Ishikawa (cell line): ENCODE measurements around the gene CNEP1R1.

Experiments
- CEBPB ChIP-seq: IDR thresholded peaks from 2 replicates; pipeline ENCODE4 v1.6.1; 2012
- CREB1 ChIP-seq: IDR thresholded peaks from 2 replicates; pipeline ENCODE4 v1.6.1; 2012; ENCODE audit warnings: low read depth
- EGR1 ChIP-seq: IDR thresholded peaks from 2 replicates; pipeline ENCODE4 v1.6.1; 2012
- EP300 ChIP-seq: IDR thresholded peaks from 2 replicates; pipeline ENCODE4 v1.6.1; 2012; ENCODE audit warnings: borderline replicate concordance
- FOXM1 ChIP-seq: IDR thresholded peaks from 2 replicates; pipeline ENCODE4 v1.6.1; 2012; ENCODE audit warnings: low read depth, borderline replicate concordance
- MAX ChIP-seq: IDR thresholded peaks from 2 replicates; pipeline ENCODE4 v1.6.1; 2012
- NFIC ChIP-seq: IDR thresholded peaks from 2 replicates; pipeline ENCODE4 v1.6.1; 2012
- RAD21 ChIP-seq: IDR thresholded peaks from 2 replicates; pipeline ENCODE4 v1.6.1; 2012; ENCODE audit warnings: low read depth
- REST ChIP-seq: IDR thresholded peaks from 2 replicates; pipeline ENCODE4 v1.6.1; 2012; ENCODE audit warnings: low read depth, mild to moderate bottlenecking
- TAF1 ChIP-seq: IDR thresholded peaks from 2 replicates; pipeline ENCODE4 v1.6.1; 2012; ENCODE audit warnings: low read depth, mild to moderate bottlenecking
- TCF12 ChIP-seq: IDR thresholded peaks from 2 replicates; pipeline ENCODE4 v1.6.1; 2012; ENCODE audit warnings: low read depth
- TEAD4 ChIP-seq: IDR thresholded peaks from 2 replicates; pipeline ENCODE4 v1.6.1; 2012
- USF1 ChIP-seq: IDR thresholded peaks from 2 replicates; pipeline ENCODE4 v1.6.1; 2012
- YY1 ChIP-seq: IDR thresholded peaks from 2 replicates; pipeline ENCODE4 v1.6.1; 2012; ENCODE audit warnings: low read depth
- ZBTB7A ChIP-seq: IDR thresholded peaks from 2 replicates; pipeline ENCODE4 v1.6.1; 2012; ENCODE audit warnings: low read depth

CNEP1R1 gene

GRCh38 chr16:50023641-50024040 lies 1.4 kb upstream of the CNEP1R1 start:
- TF ChIP-seq TEAD4: no peak
- no peak for TF ChIP-seq TCF12
- TF ChIP-seq USF1: no peak
- TF ChIP-seq CEBPB: no peak
- TF ChIP-seq EP300: no peak
- no peak for TF ChIP-seq CREB1

- no peak for TF ChIP-seq EP300
- TF ChIP-seq MAX: no peak
- no peak for TF ChIP-seq CREB1
- TF ChIP-seq ZBTB7A: no peak
Observed at GRCh38 chr16:50024207-50024606, 818 bp upstream of the CNEP1R1 start.

- TF ChIP-seq ZBTB7A: no peak
- TF ChIP-seq CREB1: no peak
- TF ChIP-seq RAD21: no peak
- no peak for TF ChIP-seq YY1
- TF ChIP-seq FOXM1: no peak
Observed at GRCh38 chr16:50025537-50025931, 509 bp downstream of the CNEP1R1 start.

- TF ChIP-seq ZBTB7A: no peak
- no peak for TF ChIP-seq MAX
- no peak for TF ChIP-seq REST
- no peak for TF ChIP-seq NFIC
- TF ChIP-seq TAF1: no peak
- TF ChIP-seq TCF12: no peak
- no peak for TF ChIP-seq YY1
- TF ChIP-seq USF1: no peak
- TF ChIP-seq RAD21: no peak
Observed at GRCh38 chr16:50027829-50028228, 2.8 kb downstream of the CNEP1R1 start.

- no peak for TF ChIP-seq NFIC
- no peak for TF ChIP-seq USF1
- TF ChIP-seq TCF12: no peak
- TF ChIP-seq RAD21: no peak
- no peak for TF ChIP-seq FOXM1
- no peak for TF ChIP-seq ZBTB7A
- TF ChIP-seq TEAD4: no peak
- TF ChIP-seq REST: no peak
- no peak for TF ChIP-seq MAX
- TF ChIP-seq EGR1: no peak
- no peak for TF ChIP-seq TAF1
- no peak for TF ChIP-seq YY1
- TF ChIP-seq CREB1: no peak
- no peak for TF ChIP-seq CEBPB
- TF ChIP-seq EP300: no peak
Observed at GRCh38 chr16:50035468-50035992, 10.5 kb downstream of the CNEP1R1 start.

- TF ChIP-seq TEAD4 (no peak), NFIC (no peak), CREB1 (no peak), RAD21 (no peak)
Observed at GRCh38 chr16:50036426-50036825, 11.4 kb downstream of the CNEP1R1 start.
